ENCODE data around the gene SLC35B2. TPM values are rescaled to one million over a fixed set of nuclear protein-coding genes. Genes with fewer than 3 reads are reported as not detected.
A peak's percentile ranks its signal among the peaks of the same experiment; 100 is the strongest.

Gene SLC35B2
- polyA plus RNA-seq, 1 of the 3 experiments (the other 2 are of a cell fraction) = 125 TPM

- 64% methylated on average over 2 of the region's 2 CpGs for WGBS (ENCODE audit: low lambda C conversion rate)
- Histone ChIP-seq H3K9me2 (no peaks in the 10 kb centered on the region), H3K36me3 (replicated peaks in 1 of 2; ENCODE audit: control insufficient read depth in 1 of 2, insufficient read depth in 2 of 2, low read length in 1 of 2) (no peaks in the 10 kb centered on the region), H3K4me2 (peak overlapping the region; percentile 82), H3K27ac (ENCODE audit: low read depth in 2 of 2, low read length in 1 of 2) (peak overlapping the region; percentile 52 to 98), H2AFZ (ENCODE audit: low read depth) (no peak overlapping the region), H3K4me3 (ENCODE audit: low read depth in 2 of 2, low read length in 1 of 2) (no peak overlapping the region; a peak in 1 of 4 replicates), H3K79me2 (ENCODE audit: insufficient read depth) (peaks cover 7% of the 10 kb centered on the region; the same call in 1 of the 2 replicates), H4K20me1 (ENCODE audit: insufficient read depth) (peaks cover 5% of the 10 kb centered on the region; the same call in 1 of the 2 replicates), H3K9me3 (no peaks in the 10 kb centered on the region), H3K9ac (no peak overlapping the region), H3K27me3 (ENCODE audit: insufficient read depth) (no peaks in the 10 kb centered on the region), H3K4me1 (ENCODE audit: control insufficient read depth in 1 of 2, insufficient read depth in 2 of 2, low read depth in 1 of 2, low read length in 1 of 2) (peaks cover 17 to 66% of the 10 kb centered on the region in 2 experiments), H3F3A (replicated peaks; ENCODE audit: insufficient read depth) (peaks cover 7% of the 10 kb centered on the region)
- TF ChIP-seq REST (IDR thresholded peaks at IDR 0.05; ENCODE audit: low read depth, low read length) = no peak
- no peak for TF ChIP-seq USF2 (IDR thresholded peaks at IDR 0.05; ENCODE audit: borderline replicate concordance, low read depth, low read length)
- no peak; the same call in 1 of the 2 replicates for TF ChIP-seq FOXJ3 (CRISPR knock-in tag; IDR thresholded peaks at IDR 0.05)
- TF ChIP-seq EZH2phosphoT487 (IDR thresholded peaks at IDR 0.05; ENCODE audit: borderline replicate concordance, low read depth) = no peak
- ChIA-PET CTCF (interaction anchor here (1.0 to 13.7 kb wide), 21 partner anchors 8 to 139 kb away, joined by 3 to 224 read pairs (median 4); partner anchors contain the start of genes HSP90AB1 and SLC35B2), POLR2A (interaction anchor here (0.7 to 4.7 kb wide), 5 partner anchors 12 to 49 kb away, joined by 3 to 49 read pairs (median 3); partner anchors contain the start of gene HSP90AB1)
- no peak for DNase-seq
These were observed 35.4 kb downstream of the SLC35B2 start for GRCh38 chr6:44221961-44222335.

- H3K4me2 ChIP-seq = peak overlapping the region; percentile 82
- peak; percentile 90 for DNase-seq
- H3K9me2 ChIP-seq = no peaks in the 10 kb centered on the region
- H3K27me3 ChIP-seq (ENCODE audit: insufficient read depth) = no peaks in the 10 kb centered on the region
- 0% methylated on average over 4 of the region's 4 CpGs for WGBS (ENCODE audit: low lambda C conversion rate)
- H3K36me3 ChIP-seq (replicated peaks in 1 of 2; ENCODE audit: control insufficient read depth in 1 of 2, insufficient read depth in 2 of 2, low read length in 1 of 2) = no peaks in the 10 kb centered on the region
- H3K4me1 ChIP-seq (ENCODE audit: control insufficient read depth in 1 of 2, insufficient read depth in 2 of 2, low read depth in 1 of 2, low read length in 1 of 2) = peaks cover 17 to 65% of the 10 kb centered on the region in 2 experiments
- peak overlapping the region; percentile 52 to 98 for H3K27ac ChIP-seq (ENCODE audit: low read depth in 2 of 2, low read length in 1 of 2)
- ChIA-PET POLR2A (interaction anchor here (0.7 to 4.7 kb wide), 6 partner anchors 13 to 49 kb away, joined by 3 to 49 read pairs (median 4); partner anchors contain the start of genes HSP90AB1 and SLC35B2), CTCF (interaction anchor here (0.6 to 13.7 kb wide), 22 partner anchors 8 to 138 kb away, joined by 3 to 224 read pairs (median 4); partner anchors contain the start of genes HSP90AB1 and SLC35B2)
- peaks cover 7% of the 10 kb centered on the region; the same call in 1 of the 2 replicates for H3K79me2 ChIP-seq (ENCODE audit: insufficient read depth)
- H3K9ac ChIP-seq = no peak overlapping the region
- H2AFZ ChIP-seq (ENCODE audit: low read depth) = no peak overlapping the region
- no peaks in the 10 kb centered on the region for H3K9me3 ChIP-seq
- no peak overlapping the region; a peak in 1 of 4 replicates for H3K4me3 ChIP-seq (ENCODE audit: low read depth in 2 of 2, low read length in 1 of 2)
- peaks cover 5% of the 10 kb centered on the region; the same call in 1 of the 2 replicates for H4K20me1 ChIP-seq (ENCODE audit: insufficient read depth)
- H3F3A ChIP-seq (replicated peaks; ENCODE audit: insufficient read depth) = peaks cover 7% of the 10 kb centered on the region
- peak; percentile 96 for TF ChIP-seq NFIC (IDR thresholded peaks at IDR 0.05; ENCODE audit: borderline replicate concordance)
- TF ChIP-seq TAF1 (IDR thresholded peaks at IDR 0.05; ENCODE audit: borderline replicate concordance, low read depth, low read length) = no peak
- no peak for TF ChIP-seq NRF1 (IDR thresholded peaks at IDR 0.05; ENCODE audit: low read depth, low read length)
- TF ChIP-seq SIN3A (IDR thresholded peaks at IDR 0.05; ENCODE audit: borderline replicate concordance, low read depth, low read length) = peak; percentile 41; the same call in 1 of the 2 replicates
- TF ChIP-seq EP300 (IDR thresholded peaks at IDR 0.05; ENCODE audit: borderline replicate concordance in 1 of 2, low read depth in 1 of 2, low read length in 1 of 2) = no peak
- peak; percentile 54; the same call in 1 of the 2 replicates for TF ChIP-seq TCF12 (IDR thresholded peaks at IDR 0.05)
- TF ChIP-seq RFX5 (IDR thresholded peaks at IDR 0.05; ENCODE audit: low read length) = no peak; the same call in 1 of the 2 replicates
- no peak for TF ChIP-seq JUND (IDR thresholded peaks at IDR 0.05)
- TF ChIP-seq MXI1 (IDR thresholded peaks at IDR 0.05; ENCODE audit: low read depth, low read length) = peak; percentile 88
- peak; percentile 76 for TF ChIP-seq RAD21 (IDR thresholded peaks at IDR 0.05; ENCODE audit: low read length)
- no peak for TF ChIP-seq IRF3 (IDR thresholded peaks at IDR 0.05; ENCODE audit: low read depth, low read length)
- TF ChIP-seq FOXJ3 (CRISPR knock-in tag; IDR thresholded peaks at IDR 0.05) = peak; percentile 47; the same call in 1 of the 2 replicates
- no peak for TF ChIP-seq GABPA (IDR thresholded peaks at IDR 0.05; ENCODE audit: low read depth)
- no peak for TF ChIP-seq GATA2 (CRISPR knock-in tag; IDR thresholded peaks at IDR 0.05)
- no peak for TF ChIP-seq TEAD4 (IDR thresholded peaks at IDR 0.05; ENCODE audit: borderline replicate concordance, insufficient read depth)
These were observed 35.9 kb downstream of the SLC35B2 start for GRCh38 chr6:44221291-44221960.
